Activated CD4-positive, alpha-beta memory T cell treated with anti-CD3 and anti-CD28 coated beads, Interleukin-2, amount 10 ng/mL, durations not matched to agents 7 days and 5 days (primary cell): ENCODE measurements around the gene TMEM135. TPM values are rescaled to one million over a fixed set of nuclear protein-coding genes. Genes with fewer than 3 reads are reported as not detected.

Experiments used
- CTCF ChIA-PET: fragments of 350-600 bp; sonication (Branson Sonifier 250); formaldehyde crosslinking; loops from one replicate; lab custom pipeline; 2021; ENCODE audit warnings: antibody characterized with exemption, inconsistent platforms; lab: Charles Lee
- POLR2A ChIA-PET: fragments of 350-600 bp; sonication (Branson Sonifier 250); formaldehyde crosslinking; loops from one replicate; lab custom pipeline; 2021; ENCODE audit warnings: antibody characterized with exemption; lab: Charles Lee
- DNase-seq: peaks from one replicate; pipeline ENCODE4 v3.0.0-alpha.2; 2020
- H3K27ac Mint-ChIP-seq: one replicate; pipeline ENCODE4 v1.8.0; 2021; ENCODE audit warnings: mild to moderate bottlenecking, mixed read lengths
- H3K27me3 Mint-ChIP-seq: one replicate; pipeline ENCODE4 v1.8.0; 2021; ENCODE audit warnings: mixed read lengths
- H3K36me3 Mint-ChIP-seq: one replicate; pipeline ENCODE4 v1.8.0; 2021; ENCODE audit warnings: low read depth, mixed read lengths
- H3K4me1 Mint-ChIP-seq: one replicate; pipeline ENCODE4 v1.8.0; 2021; ENCODE audit warnings: mixed read lengths
- H3K4me3 Mint-ChIP-seq: one replicate; pipeline ENCODE4 v1.8.0; 2021; ENCODE audit warnings: mild to moderate bottlenecking, mixed read lengths
- H3K9me3 Mint-ChIP-seq: one replicate; pipeline ENCODE4 v1.8.0; 2021; ENCODE audit warnings: mixed read lengths
- total RNA-seq, 2 experiments: library from RNA; stranded (reverse); gene quantifications; one replicate each; pipeline ENCODE4 v1.2.3, GENCODE V29; 2021

Gene TMEM135
- total RNA-seq, 2 experiments from 2014 or later: 38.3 to 46.9 TPM

DNA sequence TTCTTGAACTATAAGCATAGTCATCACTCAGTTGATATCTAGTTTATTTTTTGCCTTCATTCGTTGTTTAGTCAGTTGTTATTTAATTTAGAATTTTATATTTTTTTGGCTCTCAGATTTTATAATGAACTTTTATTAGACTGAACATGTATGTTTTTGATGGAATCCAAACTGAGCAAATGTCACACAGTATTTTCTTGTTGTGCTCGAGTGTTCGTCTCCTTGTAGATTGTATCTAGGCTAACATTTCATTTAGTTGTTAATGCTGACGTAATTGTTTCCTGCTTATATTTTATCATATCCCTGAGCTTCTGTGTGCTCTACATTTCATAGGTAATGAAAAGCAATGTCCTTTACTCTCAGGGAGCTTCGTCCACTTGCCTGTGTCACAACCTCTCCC lies 286.2 kb downstream of the TMEM135 start:
- H3K36me3 Mint-ChIP-seq: peaks cover 7% of the 10 kb centered on the region
- POLR2A ChIA-PET: no interaction called here

GRCh38 chr11:87324817-87325489 lies 287.2 kb downstream of the TMEM135 start:
- Mint-ChIP-seq H3K27ac (no peak overlapping the region), H3K4me3 (no peak overlapping the region), H3K4me1 (no peaks in the 10 kb centered on the region), H3K27me3 (no peaks in the 10 kb centered on the region), H3K9me3 (no peaks in the 10 kb centered on the region), H3K36me3 (peaks cover 7% of the 10 kb centered on the region)
- ChIA-PET CTCF (no interaction called here), POLR2A (no interaction called here)
- DNase-seq: no peak

More for the DNA sequence above, 286.2 kb downstream of the TMEM135 start:
- CTCF ChIA-PET: no interaction called here
- Mint-ChIP-seq H3K9me3 (no peaks in the 10 kb centered on the region), H3K27me3 (no peaks in the 10 kb centered on the region), H3K27ac (no peak overlapping the region), H3K4me1 (no peaks in the 10 kb centered on the region), H3K4me3 (no peak overlapping the region)
- no peak for DNase-seq

DNA sequence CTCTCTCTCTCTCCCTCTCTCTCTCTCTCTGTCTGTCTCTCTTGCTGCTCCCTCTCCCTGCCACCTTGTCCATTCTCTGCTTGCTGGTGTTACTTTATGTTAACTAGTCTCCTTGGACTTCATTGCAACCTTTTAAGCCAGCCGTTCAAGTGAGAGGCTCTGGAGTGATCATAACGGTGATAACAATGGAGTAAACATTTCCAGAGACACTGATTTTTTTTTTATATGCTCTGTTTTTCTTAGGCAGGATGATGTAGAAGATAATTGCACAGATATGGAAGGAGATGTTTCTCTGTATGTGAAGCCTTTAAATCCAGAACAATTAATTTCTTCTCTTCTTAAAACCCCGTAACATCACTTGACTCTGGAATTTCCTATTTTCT lies 287.7 kb downstream of the TMEM135 start:
- no peak for DNase-seq
- H3K27ac Mint-ChIP-seq: no peak overlapping the region
- H3K9me3 Mint-ChIP-seq: no peaks in the 10 kb centered on the region
- H3K4me3 Mint-ChIP-seq: no peak overlapping the region
- H3K27me3 Mint-ChIP-seq: no peaks in the 10 kb centered on the region
- CTCF ChIA-PET: no interaction called here
- POLR2A ChIA-PET: no interaction called here
- peaks cover 7% of the 10 kb centered on the region for H3K36me3 Mint-ChIP-seq
- no peaks in the 10 kb centered on the region for H3K4me1 Mint-ChIP-seq

GRCh38 chr11:87326594-87326993 lies 288.9 kb downstream of the TMEM135 start:
- Mint-ChIP-seq H3K27me3 (no peaks in the 10 kb centered on the region), H3K4me1 (no peaks in the 10 kb centered on the region), H3K27ac (no peak overlapping the region), H3K36me3 (peaks cover 7% of the 10 kb centered on the region), H3K9me3 (peaks cover 3% of the 10 kb centered on the region), H3K4me3 (no peak overlapping the region)
- CTCF ChIA-PET: no interaction called here
- POLR2A ChIA-PET: no interaction called here
- DNase-seq: no peak

DNA sequence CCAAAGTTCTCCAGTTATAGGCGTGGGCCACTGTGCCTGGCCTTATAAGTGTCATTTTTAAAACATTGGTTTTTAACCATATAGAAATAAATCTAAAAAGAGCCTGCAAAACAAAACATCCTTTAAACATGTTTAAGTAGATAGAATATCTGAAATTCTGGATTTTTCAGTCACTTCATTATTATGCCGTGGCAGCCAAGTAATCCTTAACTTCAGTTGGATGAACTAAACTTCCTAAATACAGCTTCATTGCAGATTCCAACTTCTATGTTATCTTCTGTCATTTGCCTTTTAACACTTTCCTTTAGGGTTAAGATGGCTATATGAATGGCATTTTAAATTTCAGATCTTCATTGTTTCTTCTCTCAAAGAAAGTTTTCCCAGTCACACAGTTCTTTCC lies 291.4 kb downstream of the TMEM135 start:
- ChIA-PET CTCF (no interaction called here), POLR2A (no interaction called here)
- H3K36me3 Mint-ChIP-seq: no peaks in the 10 kb centered on the region
- peaks cover 3% of the 10 kb centered on the region for H3K9me3 Mint-ChIP-seq
- H3K4me3 Mint-ChIP-seq: no peak overlapping the region
- no peak overlapping the region for H3K27ac Mint-ChIP-seq
- no peak for DNase-seq
- no peaks in the 10 kb centered on the region for H3K4me1 Mint-ChIP-seq
- no peaks in the 10 kb centered on the region for H3K27me3 Mint-ChIP-seq

DNA sequence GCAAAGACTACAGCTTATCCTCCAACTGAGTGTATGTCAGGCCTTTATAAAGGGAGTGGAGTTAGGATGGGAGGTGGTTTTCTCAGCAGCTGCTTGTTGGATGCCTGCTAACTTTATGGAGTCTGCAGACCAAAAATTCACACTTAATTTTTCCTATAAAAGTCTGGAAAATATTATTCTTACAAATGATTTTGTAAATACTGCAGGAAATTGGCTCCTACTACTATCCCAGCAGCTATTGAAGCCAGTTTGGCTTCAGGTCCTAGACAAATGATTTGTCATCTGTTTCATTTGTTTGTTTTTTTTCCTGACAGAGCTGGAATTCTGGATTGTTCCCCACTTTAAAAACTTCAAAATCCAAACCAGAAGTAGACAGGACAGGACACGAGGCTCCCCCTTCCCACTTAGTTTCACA lies 292.5 kb downstream of the TMEM135 start:
- peaks cover 1% of the 10 kb centered on the region for H3K27me3 Mint-ChIP-seq
- POLR2A ChIA-PET: no interaction called here
- CTCF ChIA-PET: no interaction called here

GRCh38 chr11:87331273-87331672 lies 293.5 kb downstream of the TMEM135 start:
- H3K4me3 Mint-ChIP-seq: no peak overlapping the region
- CTCF ChIA-PET: no interaction called here
- POLR2A ChIA-PET: no interaction called here

More for the DNA sequence above, 292.5 kb downstream of the TMEM135 start:
- Mint-ChIP-seq H3K9me3 (peaks cover 5% of the 10 kb centered on the region), H3K4me1 (no peaks in the 10 kb centered on the region), H3K4me3 (no peak overlapping the region), H3K36me3 (no peaks in the 10 kb centered on the region), H3K27ac (no peak overlapping the region)
- DNase-seq: no peak

DNA sequence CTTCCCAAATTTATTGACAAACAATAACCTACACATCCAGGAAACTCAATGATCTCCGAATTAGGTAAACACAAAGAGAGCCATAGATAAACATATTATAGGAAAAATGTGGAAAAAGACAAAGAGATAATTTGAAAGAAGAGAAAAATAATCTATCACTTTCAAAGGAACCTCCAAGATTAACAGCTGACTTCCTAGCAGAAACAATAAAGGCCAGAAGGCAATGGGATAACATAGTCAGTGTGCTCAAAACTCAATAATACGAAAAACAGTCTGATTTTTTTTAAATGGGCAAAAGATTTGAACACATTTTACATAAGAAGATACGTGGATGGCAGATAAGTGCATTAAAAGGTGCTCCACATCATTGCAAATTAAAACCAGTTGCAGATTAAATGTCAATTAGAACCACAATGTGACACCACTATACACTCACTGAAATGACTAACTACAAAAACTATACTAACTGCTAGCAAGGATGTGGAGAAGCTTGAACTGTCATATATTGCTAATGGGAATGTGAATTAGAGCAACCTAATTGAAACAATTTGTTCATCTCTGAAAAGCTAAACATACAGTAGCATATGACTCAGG lies 300.4 kb downstream of the TMEM135 start:
- Mint-ChIP-seq H3K9me3 (peaks cover 14% of the 10 kb centered on the region), H3K4me1 (no peaks in the 10 kb centered on the region), H3K27me3 (peaks cover 3% of the 10 kb centered on the region), H3K36me3 (no peaks in the 10 kb centered on the region), H3K4me3 (no peak overlapping the region), H3K27ac (no peak overlapping the region)
- ChIA-PET POLR2A (no interaction called here), CTCF (interaction anchor here (1.4 kb wide), 1 partner anchor 15 kb away, joined by 3 read pairs; no protein-coding TSS in a partner anchor)
- no peak for DNase-seq

More at GRCh38 chr11:87331273-87331672, 293.5 kb downstream of the TMEM135 start:
- H3K9me3 Mint-ChIP-seq: peaks cover 5% of the 10 kb centered on the region
- peaks cover 3% of the 10 kb centered on the region for H3K27me3 Mint-ChIP-seq
- H3K27ac Mint-ChIP-seq: no peak overlapping the region
- no peaks in the 10 kb centered on the region for H3K36me3 Mint-ChIP-seq
- DNase-seq: no peak
- H3K4me1 Mint-ChIP-seq: no peaks in the 10 kb centered on the region

- Mint-ChIP-seq H3K27me3 (peaks cover 3% of the 10 kb centered on the region), H3K4me1 (no peaks in the 10 kb centered on the region), H3K27ac (no peak overlapping the region), H3K9me3 (peaks cover 14% of the 10 kb centered on the region), H3K36me3 (no peaks in the 10 kb centered on the region), H3K4me3 (no peak overlapping the region)
- ChIA-PET CTCF (no interaction called here), POLR2A (no interaction called here)
- no peak for DNase-seq
Observed at GRCh38 chr11:87339416-87339815, 301.7 kb downstream of the TMEM135 start.

DNA sequence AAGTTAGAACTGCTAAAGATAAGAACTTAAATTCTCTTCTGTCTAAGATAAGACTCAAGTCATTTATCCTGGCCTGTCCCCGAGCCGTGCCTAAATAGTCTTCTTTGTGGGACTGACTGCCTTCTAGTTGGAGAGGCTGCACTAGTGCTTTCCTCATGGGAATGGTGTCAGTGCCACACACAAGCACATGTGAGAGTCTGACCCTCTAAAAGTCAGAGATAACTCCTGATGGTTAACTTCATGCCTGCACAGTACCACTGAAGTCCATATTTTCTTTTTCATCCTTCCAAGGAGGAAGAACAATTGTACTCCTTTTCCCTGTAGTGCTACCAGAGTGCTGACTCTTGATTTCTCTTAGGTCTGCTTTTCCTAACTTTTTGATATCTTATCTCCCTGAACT lies 309.7 kb downstream of the TMEM135 start:
- peaks cover 6% of the 10 kb centered on the region for H3K27me3 Mint-ChIP-seq
- no peak for DNase-seq
- H3K36me3 Mint-ChIP-seq: no peaks in the 10 kb centered on the region
- no peaks in the 10 kb centered on the region for H3K9me3 Mint-ChIP-seq
- H3K4me3 Mint-ChIP-seq: no peak overlapping the region
- ChIA-PET CTCF (no interaction called here), POLR2A (no interaction called here)
- no peak overlapping the region for H3K27ac Mint-ChIP-seq
- peaks cover 4% of the 10 kb centered on the region for H3K4me1 Mint-ChIP-seq

DNA sequence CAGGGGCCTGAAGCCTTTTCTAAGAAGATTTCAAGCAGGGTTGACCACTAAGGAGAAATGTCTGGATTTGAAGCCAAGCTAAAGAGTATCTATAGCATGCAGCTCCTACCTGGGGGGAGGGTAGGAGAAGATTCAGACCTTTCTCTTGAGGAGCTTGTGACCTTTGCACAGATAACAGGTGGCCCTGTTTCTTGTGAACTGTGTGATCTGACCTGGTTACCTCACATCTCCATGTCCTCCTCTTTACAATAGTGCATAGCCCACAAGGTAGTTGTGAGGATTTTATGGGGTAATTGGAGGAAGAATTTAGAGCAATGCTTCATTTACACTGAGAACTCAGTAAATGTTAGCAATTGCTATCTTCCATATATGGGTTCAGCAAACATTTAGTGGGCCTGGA lies 310.1 kb downstream of the TMEM135 start:
- ChIA-PET CTCF (no interaction called here), POLR2A (no interaction called here)
- DNase-seq: no peak
- peaks cover 8% of the 10 kb centered on the region for H3K27me3 Mint-ChIP-seq
- no peak overlapping the region for H3K27ac Mint-ChIP-seq
- H3K4me3 Mint-ChIP-seq: no peak overlapping the region
- H3K9me3 Mint-ChIP-seq: no peaks in the 10 kb centered on the region
- no peaks in the 10 kb centered on the region for H3K36me3 Mint-ChIP-seq
- H3K4me1 Mint-ChIP-seq: peaks cover 8% of the 10 kb centered on the region

- Mint-ChIP-seq H3K36me3 (no peaks in the 10 kb centered on the region), H3K4me3 (no peak overlapping the region), H3K4me1 (peaks cover 13% of the 10 kb centered on the region), H3K27ac (no peak overlapping the region), H3K27me3 (peaks cover 8% of the 10 kb centered on the region), H3K9me3 (no peaks in the 10 kb centered on the region)
- ChIA-PET CTCF (interaction anchor here (0.5 to 5.9 kb wide), 4 partner anchors 62 to 371 kb away, joined by 3 to 45 read pairs (median 4); no protein-coding TSS in a partner anchor), POLR2A (no interaction called here)
- DNase-seq: no peak
Observed at GRCh38 chr11:87351676-87352075, 313.9 kb downstream of the TMEM135 start.

GRCh38 chr11:87352759-87353707 lies 315.3 kb downstream of the TMEM135 start:
- CTCF ChIA-PET: interaction anchor here (1.0 to 5.9 kb wide), 12 partner anchors 16 to 1199 kb away, joined by 3 to 45 read pairs (median 4); no protein-coding TSS in a partner anchor
- no peak overlapping the region for H3K27ac Mint-ChIP-seq
- H3K4me3 Mint-ChIP-seq: no peak overlapping the region
- H3K27me3 Mint-ChIP-seq: peaks cover 8% of the 10 kb centered on the region
- H3K9me3 Mint-ChIP-seq: no peaks in the 10 kb centered on the region
- DNase-seq: peak; percentile 85
- POLR2A ChIA-PET: interaction anchor here (0.9 kb wide), 1 partner anchor 68 kb away, joined by 3 read pairs; no protein-coding TSS in a partner anchor
- H3K4me1 Mint-ChIP-seq: peaks cover 13% of the 10 kb centered on the region
- H3K36me3 Mint-ChIP-seq: no peaks in the 10 kb centered on the region
